NCI-H1436 (cell line): ENCODE results near the gene DOCK2.

Experiments used
- DNase-seq: peaks from one replicate; lab custom pipeline; 2025; lab: John Stamatoyannopoulos, UW

The DOCK2 gene

DNA sequence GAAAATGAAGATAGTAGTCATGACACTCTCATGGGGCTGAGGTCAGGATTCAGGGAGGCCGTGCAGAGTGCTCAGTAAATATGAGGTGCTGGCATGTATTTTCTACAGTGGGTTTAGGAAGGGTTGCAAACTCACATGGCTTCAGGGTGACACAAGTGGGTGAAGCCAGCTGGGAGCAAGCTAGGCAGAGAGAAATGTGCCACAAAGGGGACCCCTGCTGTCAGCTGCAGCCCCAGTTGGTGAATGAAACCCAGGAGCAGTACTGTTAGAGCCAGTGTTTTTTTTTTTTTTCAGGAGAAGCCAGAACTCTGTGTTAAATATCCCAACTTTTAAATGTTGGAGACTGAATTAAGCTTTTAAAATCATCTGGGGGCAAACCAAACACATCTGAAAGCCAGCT is 267.9 kb downstream of the DOCK2 start:
- DNase-seq, result no peak

GRCh38 chr5:169906745-169907649 is 269.9 kb downstream of the DOCK2 start:
- DNase-seq, result no peak

DNA sequence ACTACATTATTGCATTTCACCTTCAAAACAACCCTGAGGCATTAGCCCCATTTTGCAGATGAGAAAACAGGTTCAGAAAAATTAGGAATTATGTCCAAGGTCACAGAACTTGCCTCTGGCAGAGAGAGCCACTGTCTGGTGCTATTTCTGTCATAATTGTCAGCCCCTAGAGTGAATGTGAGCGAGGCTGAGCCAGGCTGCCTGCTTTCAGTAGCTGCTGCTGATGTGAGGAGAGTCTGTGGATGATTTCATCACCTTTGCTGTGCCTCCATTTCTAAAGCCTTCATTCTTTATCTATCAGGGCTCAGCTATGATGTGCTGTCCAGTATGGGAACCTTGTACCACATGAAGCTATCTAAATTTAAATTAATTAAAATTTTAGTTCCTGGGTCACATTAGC is 271.8 kb downstream of the DOCK2 start:
- no peak for DNase-seq

GRCh38 chr5:169909945-169910344 is 272.9 kb downstream of the DOCK2 start:
- DNase-seq, result no peak

GRCh38 chr5:169910393-169910792 is 273.3 kb downstream of the DOCK2 start:
- no peak for DNase-seq

- no peak for DNase-seq
Observed at GRCh38 chr5:169911448-169912212, 274.6 kb downstream of the DOCK2 start.

- no peak for DNase-seq
Observed at GRCh38 chr5:169913479-169913878, 276.4 kb downstream of the DOCK2 start.

DNA sequence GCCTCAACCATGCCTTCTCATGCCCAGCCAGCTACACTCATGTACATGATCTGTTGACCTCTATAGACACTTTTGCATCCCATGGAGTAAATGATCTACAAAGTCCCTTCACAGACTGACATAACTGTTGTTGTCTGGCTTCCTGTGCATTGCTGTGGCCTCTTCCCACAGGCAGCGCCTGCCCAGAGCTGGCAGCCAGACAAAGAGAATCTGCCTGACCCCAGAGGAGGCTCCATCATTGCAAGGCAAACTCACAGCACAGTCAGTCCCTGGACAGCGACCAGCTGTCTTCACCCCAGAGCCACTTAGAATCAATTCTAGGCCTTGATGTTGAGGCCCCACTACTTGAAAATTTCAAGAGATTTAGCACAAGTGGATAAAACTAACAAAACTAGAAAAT is 277.7 kb downstream of the DOCK2 start:
- no peak for DNase-seq

GRCh38 chr5:169917500-169917899 is 280.4 kb downstream of the DOCK2 start:
- no peak for DNase-seq

- no peak for DNase-seq
Observed at GRCh38 chr5:169918228-169918627, 281.2 kb downstream of the DOCK2 start.

GRCh38 chr5:169920474-169920873 is 283.4 kb downstream of the DOCK2 start:
- no peak for DNase-seq

GRCh38 chr5:169921384-169921783 is 284.3 kb downstream of the DOCK2 start:
- no peak for DNase-seq

DNA sequence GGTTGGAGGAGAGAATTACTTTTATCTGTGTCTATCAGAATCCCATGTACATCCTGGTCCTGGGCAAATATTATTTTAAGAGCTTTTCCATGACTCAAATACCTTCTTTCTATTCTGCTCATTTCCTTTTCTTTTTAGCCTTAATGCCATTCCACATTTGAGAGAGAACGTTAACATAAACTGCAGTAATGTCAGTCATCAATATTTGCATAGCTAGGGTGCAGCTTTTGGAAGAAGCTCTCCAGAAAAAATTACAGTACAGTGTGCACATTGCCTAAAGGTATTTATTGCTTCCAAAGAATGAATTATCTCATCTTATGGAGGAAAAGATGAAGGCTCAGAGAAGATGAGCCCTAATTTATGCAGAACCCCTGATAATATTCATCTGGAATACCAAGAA is 284.9 kb downstream of the DOCK2 start:
- no peak for DNase-seq

GRCh38 chr5:169922474-169922873 is 285.4 kb downstream of the DOCK2 start:
- no peak for DNase-seq

DNA sequence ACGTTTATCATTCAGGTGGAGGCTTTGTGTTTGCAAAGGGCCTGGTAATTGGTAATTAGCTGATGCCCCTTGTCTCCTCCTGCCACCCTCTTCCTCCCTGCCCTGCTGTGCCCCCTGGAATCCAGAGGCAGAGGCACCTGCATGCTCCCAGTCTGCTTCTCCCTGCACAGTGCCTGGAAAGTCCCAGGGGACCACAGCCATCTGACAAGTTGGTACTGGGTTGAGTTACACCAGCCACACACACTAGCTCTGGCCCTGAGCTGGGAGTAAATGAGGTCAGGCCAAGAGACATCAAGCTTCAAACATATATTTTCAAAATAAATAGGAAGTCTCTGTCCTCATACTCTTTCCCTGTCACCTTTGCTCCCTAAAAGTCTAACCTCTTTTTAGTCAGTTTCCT is 286.9 kb downstream of the DOCK2 start:
- no peak for DNase-seq

GRCh38 chr5:169933127-169933526 is 296.1 kb downstream of the DOCK2 start:
- no peak for DNase-seq

DNA sequence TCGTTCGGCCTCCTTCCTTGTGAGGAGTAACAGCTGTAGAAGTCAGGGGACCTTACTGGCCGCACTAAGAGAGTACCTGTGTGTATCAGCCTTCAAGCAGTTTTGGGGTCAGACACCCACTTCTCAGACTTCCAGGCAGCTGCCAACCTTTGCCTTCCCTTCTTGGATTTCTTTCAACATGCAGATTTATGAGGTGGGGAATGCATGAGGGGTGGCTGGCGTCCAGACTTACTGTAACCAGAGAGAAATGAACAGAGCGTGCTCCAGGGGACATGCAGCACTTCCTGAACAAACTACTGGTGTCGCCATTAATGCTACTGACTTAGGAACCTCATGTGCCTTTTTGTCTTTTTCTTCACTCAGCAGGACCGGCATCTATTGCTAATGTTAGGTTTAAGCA is 296.5 kb downstream of the DOCK2 start:
- no peak for DNase-seq

DNA sequence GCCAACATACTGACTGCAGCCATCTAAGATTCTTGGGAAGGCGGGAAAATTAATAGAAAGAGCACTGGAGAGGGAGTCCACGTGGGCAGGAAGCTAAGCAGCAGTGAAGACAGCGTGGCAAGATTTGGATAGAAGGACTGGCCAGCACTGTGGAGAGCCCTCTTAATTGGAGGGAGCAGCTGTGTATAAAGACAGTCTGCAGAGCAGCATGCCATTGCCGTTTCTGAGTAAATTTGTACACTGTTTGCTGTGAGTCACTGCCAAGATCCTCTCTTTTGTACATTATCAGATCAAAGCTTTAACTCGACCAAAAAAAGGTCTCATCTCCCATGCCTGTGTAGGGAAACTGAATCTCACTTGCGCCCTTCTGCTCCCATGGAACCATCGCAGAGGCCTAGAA is 297.9 kb downstream of the DOCK2 start:
- DNase-seq, result no peak

DNA sequence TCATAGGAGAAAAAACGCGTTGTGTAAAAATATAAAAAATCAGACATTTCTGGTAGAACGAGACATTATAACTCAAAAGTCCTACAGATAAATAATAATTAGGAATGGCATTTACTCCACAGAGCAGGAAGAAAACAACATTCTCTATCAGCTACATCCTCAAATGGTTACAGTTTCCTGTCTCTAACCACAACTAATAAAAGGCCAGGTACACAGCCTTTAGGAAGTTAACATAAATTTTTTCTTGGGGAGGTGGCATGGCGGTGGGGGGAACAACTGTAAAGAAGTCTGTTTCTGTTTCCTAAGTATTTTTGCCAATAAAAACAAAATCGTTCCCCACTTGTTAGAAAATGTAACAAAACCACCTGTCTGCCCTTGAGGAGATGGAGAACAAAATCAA is 298.7 kb downstream of the DOCK2 start:
- no peak for DNase-seq

DNA sequence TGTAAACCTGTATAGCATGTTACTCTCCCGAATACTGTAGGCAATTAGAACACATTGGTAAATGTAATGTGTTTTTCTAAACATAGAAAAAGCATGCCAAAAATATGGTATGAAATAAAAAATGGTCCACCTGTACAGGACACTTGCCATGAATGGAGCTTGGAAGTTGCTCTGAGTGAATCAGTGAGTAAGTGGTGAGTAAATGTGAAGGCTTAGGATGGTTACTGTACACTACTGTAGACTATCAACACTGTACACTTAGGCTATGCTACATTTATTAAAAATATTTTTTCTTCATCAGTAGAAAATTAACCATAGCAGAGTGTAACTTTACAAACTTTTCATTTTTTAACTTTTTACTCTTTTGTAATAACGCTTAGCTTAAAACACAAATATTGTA is 301.4 kb downstream of the DOCK2 start:
- no peak for DNase-seq

GRCh38 chr5:169939731-169940130 is 302.7 kb downstream of the DOCK2 start:
- no peak for DNase-seq

GRCh38 chr5:169941542-169941941 is 304.5 kb downstream of the DOCK2 start:
- no peak for DNase-seq

- DNase-seq, result no peak
Observed at GRCh38 chr5:169942181-169942580, 305.1 kb downstream of the DOCK2 start.
